ENCODE results near the gene TMEM174. TPM values are rescaled to one million over a fixed set of nuclear protein-coding genes. Genes with fewer than 3 reads are reported as not detected.

The TMEM174 gene
- total RNA-seq, 1 donor from 2014 or later = not detected

GRCh38 chr5:73174100-73174815 lies 1.3 kb downstream of the TMEM174 start:
- Histone ChIP-seq H3K27me3 (ENCODE audit: insufficient read depth, low read length) (no peaks in the 10 kb centered on the region), H3K9ac (ENCODE audit: low read length) (no peak overlapping the region), H3K4me2 (ENCODE audit: low read length) (no peak overlapping the region), H3K79me2 (ENCODE audit: insufficient read depth, low read length) (no peaks in the 10 kb centered on the region), H3K9me3 (ENCODE audit: insufficient read depth, low read depth, low read length) (no peaks in the 10 kb centered on the region), H2AFZ (ENCODE audit: low read depth, low read length) (no peak overlapping the region), H3K4me1 (ENCODE audit: insufficient read depth, low read length) (no peaks in the 10 kb centered on the region), H4K20me1 (ENCODE audit: insufficient read depth, low read length) (no peaks in the 10 kb centered on the region), H3K4me3 (ENCODE audit: insufficient read depth, low read depth, low read length) (no peak overlapping the region), H3K36me3 (ENCODE audit: insufficient read depth, low read length) (no peaks in the 10 kb centered on the region), H3K27ac (ENCODE audit: low read depth, low read length) (no peak overlapping the region)
- H3K27me3 Mint-ChIP-seq (ENCODE audit: low read depth, unreplicated experiment) = peaks cover 31% of the 10 kb centered on the region
- H3K27ac Mint-ChIP-seq (ENCODE audit: unreplicated experiment) = no peak overlapping the region
- no peak for DNase-seq (ENCODE audit: low read depth)
- no peak for FAIRE-seq
- no peaks in the 10 kb centered on the region for H3K4me1 Mint-ChIP-seq (ENCODE audit: low read depth, unreplicated experiment)
- H3K9me3 Mint-ChIP-seq (ENCODE audit: unreplicated experiment) = peaks cover 10% of the 10 kb centered on the region
- H3K4me3 Mint-ChIP-seq (ENCODE audit: unreplicated experiment) = no peak overlapping the region
- H3K36me3 Mint-ChIP-seq (ENCODE audit: low read depth, unreplicated experiment) = peaks cover 2% of the 10 kb centered on the region
- no peak for TF ChIP-seq CTCF (IDR thresholded peaks at IDR 0.05; ENCODE audit: insufficient read depth, low read depth, low read length)
- TF ChIP-seq EZH2 (IDR thresholded peaks at IDR 0.05; ENCODE audit: insufficient read depth, low read length) = no peak

GRCh38 chr5:73176250-73176649 lies 3.3 kb downstream of the TMEM174 start:
- H3K4me3 ChIP-seq (ENCODE audit: insufficient read depth, low read depth, low read length) = no peak overlapping the region
- Mint-ChIP-seq H3K27ac (ENCODE audit: unreplicated experiment) (no peak overlapping the region), H3K36me3 (ENCODE audit: low read depth, unreplicated experiment) (peaks cover 2% of the 10 kb centered on the region), H3K9me3 (ENCODE audit: unreplicated experiment) (peaks cover 5% of the 10 kb centered on the region), H3K27me3 (ENCODE audit: low read depth, unreplicated experiment) (peaks cover 31% of the 10 kb centered on the region), H3K4me3 (ENCODE audit: unreplicated experiment) (no peak overlapping the region), H3K4me1 (ENCODE audit: low read depth, unreplicated experiment) (peaks cover 5% of the 10 kb centered on the region)
- DNase-seq (ENCODE audit: low read depth) = no peak
- no peaks in the 10 kb centered on the region for H3K27me3 ChIP-seq (ENCODE audit: insufficient read depth, low read length)
- no peaks in the 10 kb centered on the region for H4K20me1 ChIP-seq (ENCODE audit: insufficient read depth, low read length)
- FAIRE-seq = no peak
- H3K4me2 ChIP-seq (ENCODE audit: low read length) = no peak overlapping the region
- H3K27ac ChIP-seq (ENCODE audit: low read depth, low read length) = no peak overlapping the region
- no peak overlapping the region for H2AFZ ChIP-seq (ENCODE audit: low read depth, low read length)
- TF ChIP-seq CTCF (IDR thresholded peaks at IDR 0.05; ENCODE audit: insufficient read depth, low read depth, low read length) = no peak
- no peak for TF ChIP-seq EZH2 (IDR thresholded peaks at IDR 0.05; ENCODE audit: insufficient read depth, low read length)
- H3K9ac ChIP-seq (ENCODE audit: low read length) = no peak overlapping the region
- no peaks in the 10 kb centered on the region for H3K79me2 ChIP-seq (ENCODE audit: insufficient read depth, low read length)
- H3K9me3 ChIP-seq (ENCODE audit: insufficient read depth, low read depth, low read length) = no peaks in the 10 kb centered on the region
- peaks cover 6% of the 10 kb centered on the region for H3K4me1 ChIP-seq (ENCODE audit: insufficient read depth, low read length)
- no peaks in the 10 kb centered on the region for H3K36me3 ChIP-seq (ENCODE audit: insufficient read depth, low read length)

- H3K9ac ChIP-seq (ENCODE audit: low read length) = no peak overlapping the region
- FAIRE-seq (no peak), DNase-seq (ENCODE audit: low read depth) (no peak)
- Mint-ChIP-seq H3K4me1 (ENCODE audit: low read depth, unreplicated experiment) (peaks cover 5% of the 10 kb centered on the region), H3K36me3 (ENCODE audit: low read depth, unreplicated experiment) (no peaks in the 10 kb centered on the region), H3K4me3 (ENCODE audit: unreplicated experiment) (no peak overlapping the region), H3K27ac (ENCODE audit: unreplicated experiment) (no peak overlapping the region), H3K9me3 (ENCODE audit: unreplicated experiment) (peaks cover 3% of the 10 kb centered on the region), H3K27me3 (ENCODE audit: low read depth, unreplicated experiment) (peaks cover 24% of the 10 kb centered on the region)
- no peaks in the 10 kb centered on the region for H3K79me2 ChIP-seq (ENCODE audit: insufficient read depth, low read length)
- H3K4me1 ChIP-seq (ENCODE audit: insufficient read depth, low read length) = peaks cover 6% of the 10 kb centered on the region
- TF ChIP-seq EZH2 (IDR thresholded peaks at IDR 0.05; ENCODE audit: insufficient read depth, low read length) = no peak
- TF ChIP-seq CTCF (IDR thresholded peaks at IDR 0.05; ENCODE audit: insufficient read depth, low read depth, low read length) = no peak
- no peaks in the 10 kb centered on the region for H4K20me1 ChIP-seq (ENCODE audit: insufficient read depth, low read length)
- H3K27ac ChIP-seq (ENCODE audit: low read depth, low read length) = no peak overlapping the region
- no peaks in the 10 kb centered on the region for H3K9me3 ChIP-seq (ENCODE audit: insufficient read depth, low read depth, low read length)
- no peak overlapping the region for H3K4me3 ChIP-seq (ENCODE audit: insufficient read depth, low read depth, low read length)
- H2AFZ ChIP-seq (ENCODE audit: low read depth, low read length) = no peak overlapping the region
- no peaks in the 10 kb centered on the region for H3K36me3 ChIP-seq (ENCODE audit: insufficient read depth, low read length)
- H3K4me2 ChIP-seq (ENCODE audit: low read length) = no peak overlapping the region
- no peaks in the 10 kb centered on the region for H3K27me3 ChIP-seq (ENCODE audit: insufficient read depth, low read length)
These were observed 5.3 kb downstream of the TMEM174 start for GRCh38 chr5:73178265-73178664.

All from astrocyte (in vitro differentiated cells and primary cell).